GM06990 (cell line): ENCODE results near the gene FUT3.
"Not testable (repeated sequence)": the region's sequence is repeated elsewhere in the genome, so short reads cannot be mapped to it uniquely, and the experiment has no call there.

Experiments used
- DNase-seq: peaks from one replicate; pipeline ENCODE4 v3.0.0-alpha.2; 2011; ENCODE audit not compliant: insufficient read length; ENCODE audit errors: extremely low read depth
- H3K27me3 ChIP-seq: replicated peaks from 2 replicates; pipeline ENCODE4 v1.6.0; 2011; ENCODE audit warnings: low read length; ENCODE audit not compliant: control insufficient read depth, insufficient read depth
- H3K36me3 ChIP-seq: 2 replicates; pipeline ENCODE4 v1.5.1; 2011; ENCODE audit warnings: low read length; ENCODE audit not compliant: control insufficient read depth, insufficient read depth
- H3K4me3 ChIP-seq: replicated peaks from 2 replicates; pipeline ENCODE4 v1.5.1; 2011; ENCODE audit warnings: low read depth, mild to moderate bottlenecking, control low read depth, low read length
- CTCF ChIP-seq: IDR thresholded peaks from 2 replicates; pipeline ENCODE4 v1.5.1; 2011; ENCODE audit warnings: low read length, control low read depth, mild to moderate bottlenecking, inconsistent platforms; ENCODE audit not compliant: insufficient read depth, poor library complexity, severe bottlenecking

The FUT3 gene

GRCh38 chr19:5877427-5877826 is 26.2 kb upstream of the FUT3 start:
- DNase-seq: no peak
- no peak for TF ChIP-seq CTCF
- Histone ChIP-seq H3K4me3 (no peak overlapping the region), H3K36me3 (no peaks in the 10 kb centered on the region), H3K27me3 (no peaks in the 10 kb centered on the region)

GRCh38 chr19:5874496-5874895 is 23.2 kb upstream of the FUT3 start:
- not testable (repeated sequence) for H3K27me3 ChIP-seq, DNase-seq, H3K4me3 ChIP-seq, H3K36me3 ChIP-seq

GRCh38 chr19:5873617-5874199 is 22.5 kb upstream of the FUT3 start:
- no peak for DNase-seq
- no peak overlapping the region for H3K4me3 ChIP-seq
- no peak for TF ChIP-seq CTCF
- no peaks in the 10 kb centered on the region for H3K27me3 ChIP-seq
- no peaks in the 10 kb centered on the region for H3K36me3 ChIP-seq

GRCh38 chr19:5870986-5871394 is 19.7 kb upstream of the FUT3 start:
- no peak for TF ChIP-seq CTCF
- no peak for DNase-seq
- Histone ChIP-seq H3K36me3 (no peaks in the 10 kb centered on the region), H3K4me3 (no peak overlapping the region), H3K27me3 (no peaks in the 10 kb centered on the region)

GRCh38 chr19:5867201-5868136 is 16.2 kb upstream of the FUT3 start:
- Histone ChIP-seq H3K4me3 (no peak overlapping the region), H3K27me3 (no peaks in the 10 kb centered on the region), H3K36me3 (no peaks in the 10 kb centered on the region)
- no peak for TF ChIP-seq CTCF
- no peak for DNase-seq

- no peaks in the 10 kb centered on the region for H3K36me3 ChIP-seq
- H3K4me3 ChIP-seq: no peak overlapping the region
- no peak for DNase-seq
- no peak for TF ChIP-seq CTCF
- H3K27me3 ChIP-seq: peaks cover 2% of the 10 kb centered on the region; the same call in 1 of the 2 replicates
These were observed 14.5 kb upstream of the FUT3 start for GRCh38 chr19:5865772-5866171.
